Measurements from ENCODE around the gene LSM7. TPM values are rescaled to one million over a fixed set of nuclear protein-coding genes. Genes with fewer than 3 reads are reported as not detected.
A peak's percentile ranks its signal among the peaks of the same experiment; 100 is the strongest.

Gene LSM7
- total RNA-seq, 1 donor from 2014 or later: 144 TPM

GRCh38 chr19:2340496-2341243 is 12.3 kb upstream of the LSM7 start:
- no peak for TF ChIP-seq CTCF (IDR thresholded peaks at IDR 0.05; ENCODE audit: insufficient read depth, low read length, poor library complexity, severe bottlenecking)
- Histone ChIP-seq H3K4me3 (ENCODE audit: low read depth, low read length) (no peak overlapping the region), H3K36me3 (ENCODE audit: control insufficient read depth, insufficient read depth, low read length) (no peaks in the 10 kb centered on the region), H3K27me3 (ENCODE audit: control insufficient read depth, insufficient read depth, low read length) (no peaks in the 10 kb centered on the region)
- DNase-seq (ENCODE audit: low read depth): no peak

GRCh38 chr19:2339644-2340310 is 11.4 kb upstream of the LSM7 start:
- no peak for DNase-seq (ENCODE audit: low read depth)
- H3K27me3 ChIP-seq (ENCODE audit: control insufficient read depth, insufficient read depth, low read length): no peaks in the 10 kb centered on the region
- TF ChIP-seq CTCF (IDR thresholded peaks at IDR 0.05; ENCODE audit: insufficient read depth, low read length, poor library complexity, severe bottlenecking): no peak
- no peaks in the 10 kb centered on the region for H3K36me3 ChIP-seq (ENCODE audit: control insufficient read depth, insufficient read depth, low read length)
- H3K4me3 ChIP-seq (ENCODE audit: low read depth, low read length): no peak overlapping the region

GRCh38 chr19:2338751-2339643 is 10.6 kb upstream of the LSM7 start:
- H3K4me3 ChIP-seq (ENCODE audit: low read depth, low read length): no peak overlapping the region
- no peaks in the 10 kb centered on the region for H3K27me3 ChIP-seq (ENCODE audit: control insufficient read depth, insufficient read depth, low read length)
- DNase-seq (ENCODE audit: low read depth): no peak
- TF ChIP-seq CTCF (IDR thresholded peaks at IDR 0.05; ENCODE audit: insufficient read depth, low read length, poor library complexity, severe bottlenecking): no peak
- no peaks in the 10 kb centered on the region for H3K36me3 ChIP-seq (ENCODE audit: control insufficient read depth, insufficient read depth, low read length)

- no peak for TF ChIP-seq CTCF (IDR thresholded peaks at IDR 0.05; ENCODE audit: insufficient read depth, low read length, poor library complexity, severe bottlenecking)
- DNase-seq (ENCODE audit: low read depth): no peak
- H3K27me3 ChIP-seq (ENCODE audit: control insufficient read depth, insufficient read depth, low read length): no peaks in the 10 kb centered on the region
- H3K36me3 ChIP-seq (ENCODE audit: control insufficient read depth, insufficient read depth, low read length): no peaks in the 10 kb centered on the region
- H3K4me3 ChIP-seq (ENCODE audit: low read depth, low read length): no peak overlapping the region
These were observed 9.7 kb upstream of the LSM7 start for GRCh38 chr19:2338055-2338615.

GRCh38 chr19:2337329-2337707 is 8.9 kb upstream of the LSM7 start:
- Histone ChIP-seq H3K4me3 (ENCODE audit: low read depth, low read length) (no peak overlapping the region), H3K36me3 (ENCODE audit: control insufficient read depth, insufficient read depth, low read length) (no peaks in the 10 kb centered on the region), H3K27me3 (ENCODE audit: control insufficient read depth, insufficient read depth, low read length) (no peaks in the 10 kb centered on the region)
- peak; percentile 48 for TF ChIP-seq CTCF (IDR thresholded peaks at IDR 0.05; ENCODE audit: insufficient read depth, low read length, poor library complexity, severe bottlenecking)
- DNase-seq (ENCODE audit: low read depth): peak; percentile 57
